H1 (cell line): ENCODE results near the gene HTRA2. TPM values are rescaled to one million over a fixed set of nuclear protein-coding genes. Genes with fewer than 3 reads are reported as not detected.
"Not testable (repeated sequence)": the region's sequence is repeated elsewhere in the genome, so short reads cannot be mapped to it uniquely, and the experiment has no call there.

Experiments used
- CTCF ChIA-PET: fragments of 300-600 bp; sonication (Branson Sonifier 250); formaldehyde crosslinking; loops from one replicate; lab custom pipeline; 2021; ENCODE audit not compliant: partially characterized antibody; lab: Charles Lee
- POLR2A ChIA-PET: fragments of 300-600 bp; sonication (Branson Sonifier 250); formaldehyde crosslinking; loops from one replicate; lab custom pipeline; 2021; ENCODE audit warnings: inconsistent platforms; ENCODE audit not compliant: partially characterized antibody; lab: Charles Lee
- DNase-seq, 2 experiments: peaks; one replicate each; pipeline versions ENCODE4 v3.0.0 to v3.0.0-alpha.2; 2010 to 2022; ENCODE audit warnings: low spot score in 2 of 2, low read depth in 1 of 2, mixed read lengths in 1 of 2
- FAIRE-seq: peaks from 2 replicates; lab custom pipeline; 2011; peaks lifted over from hg19 to GRCh38; lab: Jason Lieb, UNC
- H2AFZ ChIP-seq: 2 replicates; pipeline ENCODE4 v1.8.1; 2012; ENCODE audit warnings: low read length, inconsistent platforms
- H2AK5ac ChIP-seq: 2 replicates; pipeline ENCODE4 v1.6.1; 2013; ENCODE audit warnings: low read depth, low read length
- H2BK120ac ChIP-seq: replicated peaks from 2 replicates; pipeline ENCODE3; 2013; ENCODE audit warnings: low read depth, low read length, inconsistent platforms
- H2BK12ac ChIP-seq: 2 replicates; pipeline ENCODE4 v1.6.1; 2013; ENCODE audit warnings: low read depth, low read length
- H2BK15ac ChIP-seq: 2 replicates; pipeline ENCODE4 v1.6.1; 2013; ENCODE audit warnings: low read length
- H2BK20ac ChIP-seq: 2 replicates; pipeline ENCODE4 v1.6.1; 2013; ENCODE audit warnings: low read length
- H2BK5ac ChIP-seq: 2 replicates; pipeline ENCODE4 v1.6.1; 2013; ENCODE audit warnings: low read depth, low read length
- H3K14ac ChIP-seq: 2 replicates; pipeline ENCODE4 v1.6.1; 2013; ENCODE audit warnings: inconsistent platforms; ENCODE audit not compliant: insufficient read length
- H3K18ac ChIP-seq: 2 replicates; pipeline ENCODE4 v1.6.1; 2013; ENCODE audit warnings: low read length; ENCODE audit errors: extremely low read depth
- H3K23ac ChIP-seq: 2 replicates; pipeline ENCODE4 v1.6.1; 2013; ENCODE audit warnings: inconsistent platforms; ENCODE audit not compliant: insufficient read length
- H3K23me2 ChIP-seq: 2 replicates; pipeline ENCODE4 v1.6.1; 2013; ENCODE audit warnings: low read depth, low read length
- H3K27ac ChIP-seq: 2 replicates; pipeline ENCODE4 v1.6.1; 2011; ENCODE audit warnings: low read depth, low read length, inconsistent platforms
- H3K27me3 ChIP-seq, 4 experiments: replicated peaks in 1 of 4; 1 replicate in 1 of 4; 2 replicates in 3 of 4; pipeline versions ENCODE4 v1.6.1 to v1.8.1; 2011 to 2013; ENCODE audit warnings: low read length in 3 of 4, mild to moderate bottlenecking in 3 of 4, inconsistent platforms in 2 of 4, mixed read lengths in 2 of 4, moderate library complexity in 1 of 4; ENCODE audit not compliant: control insufficient read depth in 3 of 4, insufficient read depth in 3 of 4; ENCODE audit errors: extremely low read depth in 1 of 4
- H3K36me3 ChIP-seq, 4 experiments: 2 replicates each; pipeline versions ENCODE4 v1.6.1 to v1.8.1; 2011 to 2013; ENCODE audit warnings: mild to moderate bottlenecking in 4 of 4, low read length in 3 of 4, moderate library complexity in 2 of 4, control low read depth in 1 of 4, inconsistent platforms in 1 of 4; ENCODE audit not compliant: insufficient read depth in 4 of 4, control insufficient read depth in 2 of 4
- H3K4ac ChIP-seq: replicated peaks from 2 replicates; pipeline ENCODE3; 2013; ENCODE audit warnings: low read length, low read depth, mixed read lengths, inconsistent platforms; ENCODE audit not compliant: insufficient read length
- H3K4me1 ChIP-seq, 4 experiments: replicated peaks in 1 of 4; 1 replicate in 1 of 4; 2 replicates in 3 of 4; pipeline versions ENCODE4 v1.6.1 to v1.8.1; 2011 to 2013; ENCODE audit warnings: low read length in 3 of 4, inconsistent platforms in 2 of 4, mixed read lengths in 1 of 4; ENCODE audit not compliant: insufficient read depth in 4 of 4, control insufficient read depth in 3 of 4
- H3K4me2 ChIP-seq, 2 experiments: 2 replicates each; pipeline versions ENCODE4 v1.6.1 to v1.8.1; 2011 to 2013; ENCODE audit warnings: low read depth in 2 of 2, low read length in 2 of 2, control low read depth in 1 of 2, inconsistent platforms in 1 of 2, mild to moderate bottlenecking in 1 of 2; ENCODE audit not compliant: insufficient read depth in 1 of 2
- H3K4me3 ChIP-seq, 4 experiments: fragments of 200-600, 300-600 bp in 1 of 4; sonication (generic), shearing (Covaris generic), sonication (Bioruptor Twin) in 1 of 4; 2 replicates each; pipeline versions ENCODE4 v1.5.1 to v1.8.1; 2011 to 2016; ENCODE audit warnings: low read length in 4 of 4, low read depth in 3 of 4, control low read depth in 2 of 4, inconsistent platforms in 2 of 4, mild to moderate bottlenecking in 2 of 4, mixed read lengths in 1 of 4, moderate library complexity in 1 of 4; ENCODE audit not compliant: insufficient read depth in 2 of 4; ENCODE audit errors: extremely low read depth in 1 of 4
- H3K56ac ChIP-seq: replicated peaks from 2 replicates; pipeline ENCODE3; 2013; ENCODE audit warnings: low read depth, mild to moderate bottlenecking, mixed read lengths, low read length, inconsistent platforms; ENCODE audit not compliant: insufficient read length
- H3K79me1 ChIP-seq: 2 replicates; pipeline ENCODE4 v1.6.1; 2013; ENCODE audit warnings: low read depth, low read length, control low read depth
- H3K79me2 ChIP-seq, 2 experiments: 2 replicates each; pipeline versions ENCODE4 v1.6.1 to v1.8.1; 2012 to 2013; ENCODE audit warnings: low read length in 2 of 2, mild to moderate bottlenecking in 2 of 2, inconsistent platforms in 1 of 2; ENCODE audit not compliant: insufficient read depth in 2 of 2, control insufficient read depth in 1 of 2
- H3K9ac ChIP-seq, 4 experiments: replicated peaks in 1 of 4; 1 replicate in 1 of 4; 2 replicates in 3 of 4; pipeline versions ENCODE4 v1.6.1 to v1.8.1; 2011 to 2013; ENCODE audit warnings: low read depth in 3 of 4, low read length in 3 of 4, control low read depth in 2 of 4, mild to moderate bottlenecking in 2 of 4, moderate library complexity in 2 of 4, inconsistent platforms in 1 of 4; ENCODE audit errors: extremely low read depth in 1 of 4
- H3K9me3 ChIP-seq, 2 experiments: 2 replicates each; pipeline versions ENCODE4 v1.6.1 to v1.8.1; 2012 to 2013; ENCODE audit warnings: mild to moderate bottlenecking in 2 of 2, moderate library complexity in 2 of 2, control low read depth in 1 of 2, inconsistent platforms in 1 of 2, low read depth in 1 of 2, low read length in 1 of 2, mixed read lengths in 1 of 2; ENCODE audit not compliant: insufficient read depth in 2 of 2
- H4K20me1 ChIP-seq, 2 experiments: replicated peaks in 1 of 2; 2 replicates each; pipeline versions ENCODE3 to v1.8.1; 2011 to 2013; ENCODE audit warnings: inconsistent platforms in 2 of 2, low read length in 2 of 2, mild to moderate bottlenecking in 1 of 2; ENCODE audit not compliant: insufficient read depth in 2 of 2, control insufficient read depth in 1 of 2
- H4K5ac ChIP-seq: 2 replicates; pipeline ENCODE4 v1.6.1; 2013; ENCODE audit warnings: low read length, low read depth, mixed read lengths, inconsistent platforms; ENCODE audit not compliant: insufficient read length
- H4K8ac ChIP-seq: 2 replicates; pipeline ENCODE4 v1.8.0; 2013; ENCODE audit warnings: mild to moderate bottlenecking, moderate library complexity, low read length, inconsistent platforms; ENCODE audit not compliant: insufficient read depth; ENCODE audit errors: extremely low read depth
- H4K91ac ChIP-seq: replicated peaks from 2 replicates; pipeline ENCODE3; 2013; ENCODE audit warnings: low read length, mixed read lengths, inconsistent platforms; ENCODE audit not compliant: insufficient read length
- WGBS, 2 experiments: shearing (Covaris generic) in 1 of 2; methylation state at CpG; one replicate each; pipeline versions ENCODE4 v1.1.6 to v1.1.7; 2013 to 2015; ENCODE audit warnings: low lambda C conversion rate in 2 of 2, mixed read lengths in 2 of 2, inconsistent platforms in 1 of 2, low coverage in 1 of 2, missing lambda C conversion rate in 1 of 2; ENCODE audit not compliant: insufficient replicate concordance in 2 of 2, insufficient coverage in 1 of 2, insufficient read length in 1 of 2; ENCODE audit errors: extremely low coverage in 1 of 2, missing lambda C conversion rate in 1 of 2; 5-methylcytosine and 5-hydroxymethylcytosine counted together
- polyA plus RNA-seq, 7 experiments: library from polyadenylated mRNA; depleted of rRNA in 3 of 7; stranded (reverse) in 5 of 7; unstranded in 2 of 7; fragments of >200 nt in 5 of 7; fragments of 200-250 nt in 2 of 7; gene quantifications; 1 replicate in 5 of 7; 2 replicates in 1 of 7; 4 replicates in 1 of 7; pipeline versions ENCODE4 v1.2.1 to v1.2.3, GENCODE V29; 2011 to 2013; ENCODE audit warnings: missing spikeins in 2 of 7, mixed read lengths in 2 of 7
- total RNA-seq: library from RNA; stranded (reverse); fragmentation: NEBNext Ultra II Directional; extraction: Animal tissue kit (Norgen Biotek cat#: 25700); gene quantifications from 2 replicates; pipeline ENCODE4 v1.2.1, GENCODE V29; 2021

The HTRA2 gene
- total and polyA plus RNA-seq, 2 of the 8 experiments (the other 6 are each of a cell fraction or from before 2014, with no cell fraction given): 21.6 to 37.6 TPM

DNA sequence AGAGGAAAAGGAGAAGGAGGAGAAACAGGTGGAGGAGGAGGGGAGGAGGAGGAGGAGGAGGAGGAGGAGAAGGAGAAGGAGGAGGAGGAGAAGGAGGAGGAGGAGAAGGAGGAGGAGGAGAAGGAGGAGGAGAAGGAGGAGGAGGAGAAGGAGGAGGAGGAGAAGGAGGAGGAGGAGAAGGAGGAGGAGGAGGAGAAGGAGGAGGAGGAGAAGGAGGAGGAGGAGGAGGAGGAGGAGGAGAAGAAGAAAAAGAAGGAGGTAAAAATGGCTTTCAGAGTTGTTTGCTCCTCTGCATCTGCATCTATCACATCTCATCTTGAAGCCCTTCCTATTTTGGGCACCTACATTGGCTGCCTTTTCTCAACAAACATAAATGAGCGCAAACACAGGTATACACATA, 31.3 kb downstream of the HTRA2 start:
- H3K4me2 ChIP-seq, H3K79me1 ChIP-seq, H2BK12ac ChIP-seq, H3K79me2 ChIP-seq, H3K14ac ChIP-seq, H3K4me1 ChIP-seq, FAIRE-seq, H4K91ac ChIP-seq, H2BK20ac ChIP-seq, H3K4ac ChIP-seq, H3K23me2 ChIP-seq, H3K9ac ChIP-seq, H2AK5ac ChIP-seq, H2AFZ ChIP-seq, H3K36me3 ChIP-seq, DNase-seq, H4K20me1 ChIP-seq, H3K23ac ChIP-seq, H2BK120ac ChIP-seq, H3K18ac ChIP-seq, H4K5ac ChIP-seq, H3K9me3 ChIP-seq, H2BK15ac ChIP-seq, H2BK5ac ChIP-seq, H4K8ac ChIP-seq, H3K27ac ChIP-seq, H3K56ac ChIP-seq, H3K4me3 ChIP-seq: not testable (repeated sequence)
- WGBS, 2 experiments: 91% methylated on average over 1 of the region's 1 CpG; no CpG with 5 or more reads in 1 of the 2 experiments
- POLR2A ChIA-PET: interaction anchor here (1.5 kb wide), 1 partner anchor 17 kb away, joined by 3 read pairs; no protein-coding TSS in a partner anchor
- H3K27me3 ChIP-seq: peaks cover 0 to 17% (median 11%) of the 10 kb centered on the region in 4 experiments; a peak in 6 of 7 replicates
- CTCF ChIA-PET: interaction anchor here (0.6 to 7.5 kb wide), 4 partner anchors 11 to 732 kb away, joined by 3 to 56 read pairs (median 22); partner anchors contain the start of gene STAMBP
